ENCODE measurements around the gene USPL1. TPM values are rescaled to one million over a fixed set of nuclear protein-coding genes. Genes with fewer than 3 reads are reported as not detected.

The USPL1 gene
- total and polyA plus RNA-seq, 2 of the 13 experiments (the other 11 are each of a cell fraction or from before 2014, with no cell fraction given), result 13.7 to 15.9 TPM

GRCh38 chr13:30690282-30691188 is 72.8 kb downstream of the USPL1 start (continued):
- no peak for TF ChIP-seq ZNF281 (CRISPR knock-in tag; IDR thresholded peaks at IDR 0.05; ENCODE audit: borderline replicate concordance)
- no peak for TF ChIP-seq NR2F6 (IDR thresholded peaks at IDR 0.05)
- TF ChIP-seq NR2F6 (CRISPR knock-in tag; IDR thresholded peaks at IDR 0.05), result no peak
- no peak for TF ChIP-seq RFX1 (IDR thresholded peaks at IDR 0.05)
- no peak for TF ChIP-seq POLR2AphosphoS2 (IDR thresholded peaks at IDR 0.05; ENCODE audit: low read depth, low read length)
- TF ChIP-seq ARID5B (CRISPR knock-in tag; IDR thresholded peaks at IDR 0.05), result 0 out of 2 replicates have a peak, but pooled peaks have one; percentile 6
- TF ChIP-seq HES4 (CRISPR knock-in tag; IDR thresholded peaks at IDR 0.05; ENCODE audit: borderline replicate concordance), result no peak
- no peak for TF ChIP-seq EED (CRISPR knock-in tag; IDR thresholded peaks at IDR 0.05)
